Bronchial epithelial cell (primary cell): ENCODE measurements around the gene CD226. TPM values are rescaled to one million over a fixed set of nuclear protein-coding genes. Genes with fewer than 3 reads are reported as not detected.
"Not testable (repeated sequence)": the region's sequence is repeated elsewhere in the genome, so short reads cannot be mapped to it uniquely, and the experiment has no call there.

Source experiments
- DNase-seq: peaks from one replicate; pipeline ENCODE4 v3.0.0-alpha.2; 2010; ENCODE audit warnings: low read depth
- FAIRE-seq: peaks from 2 replicates; lab custom pipeline; 2011; peaks lifted over from hg19 to GRCh38; lab: Jason Lieb, UNC
- H3K27me3 ChIP-seq: 2 replicates; pipeline ENCODE4 v1.5.1; 2011; ENCODE audit warnings: low read length; ENCODE audit not compliant: control insufficient read depth, insufficient read depth
- H3K36me3 ChIP-seq: 2 replicates; pipeline ENCODE4 v1.5.1; 2011; ENCODE audit warnings: low read length; ENCODE audit not compliant: control insufficient read depth, insufficient read depth
- H3K4me3 ChIP-seq: 2 replicates; pipeline ENCODE4 v1.5.1; 2011; ENCODE audit warnings: mild to moderate bottlenecking, low read depth, low read length, control low read depth
- total RNA-seq: library from RNA; depleted of rRNA; stranded (reverse); fragments of >200 nt; gene quantifications from 2 replicates; pipeline ENCODE4 v1.2.1, GENCODE V29; 2014
- TF ChIP-seq, protein P1 (sequence below): IDR thresholded peaks from 2 replicates; pipeline ENCODE4 v1.5.1; 2011; ENCODE audit warnings: mild to moderate bottlenecking, moderate library complexity, low read length, control low read depth, inconsistent platforms; ENCODE audit not compliant: insufficient read depth, severe bottlenecking

CD226 gene
- total RNA-seq, 1 donor from 2014 or later, result 0.53 TPM

DNA sequence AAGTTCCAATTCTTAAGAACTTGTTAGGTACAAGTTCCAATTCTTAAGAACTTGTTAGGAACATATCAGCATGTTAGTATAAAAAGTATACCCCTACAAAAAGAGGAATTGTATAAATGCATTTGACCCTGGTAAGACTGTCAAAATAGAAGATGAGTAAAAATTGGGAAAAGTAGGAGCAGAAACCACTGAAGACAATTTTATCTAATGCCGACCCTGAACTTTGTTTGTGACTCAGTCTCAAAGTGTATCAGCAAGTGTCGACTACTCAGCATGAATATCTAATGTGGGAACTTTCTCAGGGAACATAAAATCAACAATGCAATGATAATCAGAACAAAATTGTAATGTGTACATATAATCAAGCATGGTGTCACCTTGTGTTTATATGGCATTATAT, 583 bp upstream of the CD226 start:
- no peak overlapping the region for H3K4me3 ChIP-seq
- TF ChIP-seq, protein P1, sequence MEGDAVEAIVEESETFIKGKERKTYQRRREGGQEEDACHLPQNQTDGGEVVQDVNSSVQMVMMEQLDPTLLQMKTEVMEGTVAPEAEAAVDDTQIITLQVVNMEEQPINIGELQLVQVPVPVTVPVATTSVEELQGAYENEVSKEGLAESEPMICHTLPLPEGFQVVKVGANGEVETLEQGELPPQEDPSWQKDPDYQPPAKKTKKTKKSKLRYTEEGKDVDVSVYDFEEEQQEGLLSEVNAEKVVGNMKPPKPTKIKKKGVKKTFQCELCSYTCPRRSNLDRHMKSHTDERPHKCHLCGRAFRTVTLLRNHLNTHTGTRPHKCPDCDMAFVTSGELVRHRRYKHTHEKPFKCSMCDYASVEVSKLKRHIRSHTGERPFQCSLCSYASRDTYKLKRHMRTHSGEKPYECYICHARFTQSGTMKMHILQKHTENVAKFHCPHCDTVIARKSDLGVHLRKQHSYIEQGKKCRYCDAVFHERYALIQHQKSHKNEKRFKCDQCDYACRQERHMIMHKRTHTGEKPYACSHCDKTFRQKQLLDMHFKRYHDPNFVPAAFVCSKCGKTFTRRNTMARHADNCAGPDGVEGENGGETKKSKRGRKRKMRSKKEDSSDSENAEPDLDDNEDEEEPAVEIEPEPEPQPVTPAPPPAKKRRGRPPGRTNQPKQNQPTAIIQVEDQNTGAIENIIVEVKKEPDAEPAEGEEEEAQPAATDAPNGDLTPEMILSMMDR, result no peak
- H3K36me3 ChIP-seq, result no peaks in the 10 kb centered on the region
- no peak for DNase-seq
- FAIRE-seq, result no peak
- H3K27me3 ChIP-seq, result no peaks in the 10 kb centered on the region

DNA sequence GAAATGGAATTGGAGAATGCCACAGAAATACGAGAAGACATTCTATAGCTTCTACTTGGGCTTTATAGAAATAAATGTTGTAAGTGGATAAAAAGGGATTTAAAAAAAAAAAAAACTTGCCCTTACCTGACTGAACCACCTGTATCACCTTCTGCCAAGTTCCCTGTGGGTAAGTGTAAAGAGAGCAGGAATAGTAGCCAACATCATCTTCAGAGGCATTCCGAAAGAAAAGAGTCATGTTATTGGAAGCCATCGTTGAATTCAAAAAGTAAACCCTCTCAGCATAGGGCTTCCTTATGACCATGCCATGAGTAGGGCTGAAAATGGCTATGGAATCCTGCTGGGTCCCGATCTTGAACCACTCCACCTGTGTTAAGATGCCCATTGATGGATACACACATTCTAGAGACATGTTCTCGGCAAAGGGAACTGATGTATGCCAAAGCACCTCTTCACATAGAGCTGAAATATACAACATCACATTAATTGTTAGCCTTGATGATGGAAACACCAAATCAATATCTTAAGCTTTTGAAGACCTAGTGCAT, 991 bp downstream of the CD226 start:
- FAIRE-seq, result no peak
- DNase-seq, result no peak
- TF ChIP-seq, protein P1, result no peak
- no peaks in the 10 kb centered on the region for H3K36me3 ChIP-seq
- no peaks in the 10 kb centered on the region for H3K27me3 ChIP-seq
- no peak overlapping the region for H3K4me3 ChIP-seq

DNA sequence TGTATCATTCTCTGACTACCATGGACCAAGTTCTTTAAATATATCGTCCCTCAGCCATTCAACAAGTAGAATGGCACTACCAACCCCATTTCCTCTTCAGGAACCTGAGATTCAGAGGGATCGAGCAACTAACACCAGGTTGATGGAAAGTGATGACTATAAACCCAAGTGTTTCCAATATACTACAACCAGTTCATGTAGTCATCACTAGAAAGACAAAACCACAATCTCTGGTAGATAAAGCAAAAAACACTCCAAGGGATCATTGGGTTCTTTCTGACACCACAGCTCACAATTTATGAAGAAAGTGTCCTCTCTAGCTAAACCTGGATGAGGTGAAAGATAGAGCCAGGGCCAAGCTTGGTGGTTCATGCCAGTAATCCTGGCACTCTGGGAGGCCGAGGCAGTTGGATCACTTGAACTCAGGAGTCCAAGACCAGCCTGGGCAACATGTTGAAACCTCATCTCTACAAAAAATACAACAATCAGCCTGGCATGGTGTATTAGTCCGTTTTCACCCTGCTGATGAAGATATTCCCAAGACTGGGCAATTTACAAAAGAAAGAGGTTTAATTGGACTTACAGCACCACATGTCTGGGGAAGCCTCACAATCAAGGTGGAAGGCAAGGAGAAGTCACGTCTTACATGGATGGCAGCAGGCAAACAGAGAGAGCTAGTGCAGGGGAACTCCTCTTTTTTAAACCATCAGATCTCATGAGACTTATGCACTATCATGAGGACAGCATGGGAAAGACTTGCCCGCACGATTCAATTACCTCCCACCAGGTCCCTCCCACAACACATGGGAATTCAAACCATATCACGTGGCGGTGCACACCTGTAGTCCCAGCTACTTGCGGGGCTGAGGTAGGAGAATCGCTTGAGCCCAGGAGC, 2.2 kb downstream of the CD226 start:
- FAIRE-seq (no peak), DNase-seq (no peak)
- H3K36me3 ChIP-seq, result no peaks in the 10 kb centered on the region
- TF ChIP-seq, protein P1, result no peak
- no peaks in the 10 kb centered on the region for H3K27me3 ChIP-seq
- H3K4me3 ChIP-seq, result no peak overlapping the region

DNA sequence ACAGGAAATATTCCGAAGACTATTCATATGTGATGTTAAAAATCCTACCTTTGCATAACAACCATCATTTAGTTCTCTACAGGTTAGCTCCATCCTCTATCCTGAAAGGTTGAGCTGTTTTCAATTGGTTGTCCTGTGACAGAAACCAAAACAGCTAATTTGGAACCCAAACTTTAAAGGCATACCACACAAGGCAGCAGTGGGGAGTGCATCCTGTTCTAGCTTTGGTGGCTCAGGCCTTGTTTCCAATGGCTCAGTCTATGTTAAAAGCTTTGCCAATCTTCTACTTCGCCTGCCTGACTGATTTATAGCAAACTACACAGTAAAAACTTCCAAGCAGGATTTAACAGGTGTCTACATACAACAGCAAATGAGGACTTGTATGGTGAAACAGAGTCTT, 3.2 kb downstream of the CD226 start:
- no peak overlapping the region for H3K4me3 ChIP-seq
- TF ChIP-seq, protein P1, result no peak
- FAIRE-seq, result no peak

DNA sequence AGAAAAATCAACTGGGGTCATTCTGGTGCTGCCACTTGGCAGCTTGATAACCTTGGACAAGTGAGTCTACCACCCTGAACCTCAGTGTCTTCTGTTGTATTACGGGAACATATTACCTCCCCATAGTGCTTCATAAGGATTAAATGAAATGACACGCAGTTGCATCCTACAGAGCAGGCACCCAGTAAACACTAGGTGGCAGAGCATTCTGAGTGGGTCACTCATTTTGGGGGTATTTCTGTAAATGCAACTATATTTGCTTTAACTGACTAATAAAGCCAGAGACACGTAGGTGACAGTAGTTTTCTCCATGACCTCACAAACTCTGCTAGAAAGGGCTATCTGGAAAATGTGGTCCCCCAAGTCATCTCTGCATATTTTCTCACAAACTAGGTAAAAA, 4.7 kb downstream of the CD226 start:
- no peak for FAIRE-seq
- no peak for DNase-seq
- Histone ChIP-seq H3K4me3 (no peak overlapping the region), H3K27me3 (no peaks in the 10 kb centered on the region), H3K36me3 (no peaks in the 10 kb centered on the region)
- TF ChIP-seq, protein P1, result no peak

More for the DNA sequence above, 3.2 kb downstream of the CD226 start:
- Histone ChIP-seq H3K27me3 (no peaks in the 10 kb centered on the region), H3K36me3 (no peaks in the 10 kb centered on the region)
- no peak for DNase-seq

DNA sequence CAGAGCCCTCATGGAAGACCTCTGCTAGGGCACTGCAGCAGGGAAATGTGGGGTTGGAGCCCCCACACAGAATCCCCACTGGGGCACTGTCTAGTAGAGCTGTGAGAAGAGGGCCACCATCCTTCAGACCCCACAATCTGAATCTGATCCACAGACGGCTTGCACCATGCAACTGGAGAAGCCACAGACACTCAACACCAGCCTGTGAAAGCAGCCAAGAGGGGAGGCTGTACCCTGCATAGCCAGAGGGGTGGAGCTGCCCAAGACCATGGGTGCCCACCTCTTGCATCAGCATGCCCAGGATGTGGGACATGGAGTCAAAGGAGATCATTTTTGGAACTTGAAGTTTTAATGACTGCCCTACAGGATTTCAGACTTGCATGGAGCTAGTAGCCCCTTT, 6.5 kb downstream of the CD226 start:
- DNase-seq, result no peak
- Histone ChIP-seq H3K4me3 (no peak overlapping the region), H3K36me3 (no peaks in the 10 kb centered on the region), H3K27me3 (no peaks in the 10 kb centered on the region)
- TF ChIP-seq, protein P1, result no peak
- no peak for FAIRE-seq

DNA sequence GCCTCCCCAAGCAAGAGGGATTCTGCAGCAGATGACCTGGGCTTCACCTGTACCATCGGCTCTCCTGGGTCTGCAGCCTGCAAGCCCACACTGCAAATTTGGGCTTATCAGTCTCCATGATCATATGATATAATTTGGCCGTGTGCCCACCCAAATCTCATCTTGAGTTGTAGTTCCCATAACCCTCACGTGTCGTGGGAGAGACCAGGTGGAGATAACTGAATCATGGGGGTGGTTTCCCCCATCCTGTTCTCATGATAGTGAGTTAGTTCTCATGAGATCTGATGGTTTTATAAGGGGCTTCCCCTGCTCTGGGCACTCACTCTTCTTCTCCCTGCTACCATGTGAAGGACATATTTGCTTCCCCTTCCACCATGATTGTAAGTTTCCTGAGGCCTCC, 7.9 kb downstream of the CD226 start:
- not testable (repeated sequence) for DNase-seq, H3K4me3 ChIP-seq, FAIRE-seq, H3K27me3 ChIP-seq, H3K36me3 ChIP-seq
